ENCODE results near the gene ZNF14.

GRCh38 chr19:19749117-19749907, 16.4 kb upstream of the ZNF14 start:
- TF ChIP-seq CTCF (IDR thresholded peaks at IDR 0.05; ENCODE audit: low read depth, low read length, poor library complexity, severe bottlenecking) (no peak), EZH2phosphoT487 (IDR thresholded peaks at IDR 0.05; ENCODE audit: borderline replicate concordance, low read length) (no peak)

Measured in DOHH2 (cell line).